ENCODE data around the gene ESYT2. TPM values are rescaled to one million over a fixed set of nuclear protein-coding genes. Genes with fewer than 3 reads are reported as not detected.
"Not testable (repeated sequence)": the region's sequence is repeated elsewhere in the genome, so short reads cannot be mapped to it uniquely, and the experiment has no call there.

ESYT2 gene
- total and polyA plus RNA-seq, 2 experiments from 2014 or later = 33.4 to 59.6 TPM

- 2% methylated on average over 47 of the region's 78 CpGs for WGBS (ENCODE audit: low lambda C conversion rate, missing lambda C conversion rate)
- no peaks in the 10 kb centered on the region for H3K4me1 ChIP-seq (ENCODE audit: insufficient read depth)
- H3K27ac ChIP-seq = peak within 1 kb of the TSS; percentile 79
- peaks cover 34% of the 10 kb centered on the region for H3K79me2 ChIP-seq
- TF ChIP-seq EZH2 (IDR thresholded peaks at IDR 0.05; ENCODE audit: borderline replicate concordance) (no peak), EZH2phosphoT487 (IDR thresholded peaks at IDR 0.05; ENCODE audit: low read depth, severe bottlenecking, unreplicated experiment) (no peak)
- TF ChIP-seq, protein P1, sequence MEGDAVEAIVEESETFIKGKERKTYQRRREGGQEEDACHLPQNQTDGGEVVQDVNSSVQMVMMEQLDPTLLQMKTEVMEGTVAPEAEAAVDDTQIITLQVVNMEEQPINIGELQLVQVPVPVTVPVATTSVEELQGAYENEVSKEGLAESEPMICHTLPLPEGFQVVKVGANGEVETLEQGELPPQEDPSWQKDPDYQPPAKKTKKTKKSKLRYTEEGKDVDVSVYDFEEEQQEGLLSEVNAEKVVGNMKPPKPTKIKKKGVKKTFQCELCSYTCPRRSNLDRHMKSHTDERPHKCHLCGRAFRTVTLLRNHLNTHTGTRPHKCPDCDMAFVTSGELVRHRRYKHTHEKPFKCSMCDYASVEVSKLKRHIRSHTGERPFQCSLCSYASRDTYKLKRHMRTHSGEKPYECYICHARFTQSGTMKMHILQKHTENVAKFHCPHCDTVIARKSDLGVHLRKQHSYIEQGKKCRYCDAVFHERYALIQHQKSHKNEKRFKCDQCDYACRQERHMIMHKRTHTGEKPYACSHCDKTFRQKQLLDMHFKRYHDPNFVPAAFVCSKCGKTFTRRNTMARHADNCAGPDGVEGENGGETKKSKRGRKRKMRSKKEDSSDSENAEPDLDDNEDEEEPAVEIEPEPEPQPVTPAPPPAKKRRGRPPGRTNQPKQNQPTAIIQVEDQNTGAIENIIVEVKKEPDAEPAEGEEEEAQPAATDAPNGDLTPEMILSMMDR (IDR thresholded peaks at IDR 0.05; ENCODE audit: poor library complexity) = no peak
- H2AFZ ChIP-seq = peak within 1 kb of the TSS; percentile 89
- H3K9me2 ChIP-seq (replicated peaks; ENCODE audit: insufficient read depth) = no peaks in the 10 kb centered on the region
- peak; percentile 100 for DNase-seq (ENCODE audit: low spot score)
- no peaks in the 10 kb centered on the region for H3K27me3 ChIP-seq
- peak within 1 kb of the TSS; percentile 82 for H3K4me3 ChIP-seq
- H4K20me1 ChIP-seq (ENCODE audit: insufficient read depth, poor library complexity, severe bottlenecking) = no peaks in the 10 kb centered on the region
- H3K36me3 ChIP-seq (replicated peaks; ENCODE audit: insufficient read depth, low read depth) = no peaks in the 10 kb centered on the region
- H3K9me3 ChIP-seq (ENCODE audit: low read depth) = no peaks in the 10 kb centered on the region
- H3K4me2 ChIP-seq = peak within 1 kb of the TSS; percentile 99
Observed at GRCh38 chr7:158704524-158705233, 124.6 kb downstream of the ESYT2 start, which contains the start of gene NCAPG2. TSS of gene NCAPG2 (minus strand) at chr7:158704804. CDS start at chr7:158701899, 2,905 bp downstream.

DNA sequence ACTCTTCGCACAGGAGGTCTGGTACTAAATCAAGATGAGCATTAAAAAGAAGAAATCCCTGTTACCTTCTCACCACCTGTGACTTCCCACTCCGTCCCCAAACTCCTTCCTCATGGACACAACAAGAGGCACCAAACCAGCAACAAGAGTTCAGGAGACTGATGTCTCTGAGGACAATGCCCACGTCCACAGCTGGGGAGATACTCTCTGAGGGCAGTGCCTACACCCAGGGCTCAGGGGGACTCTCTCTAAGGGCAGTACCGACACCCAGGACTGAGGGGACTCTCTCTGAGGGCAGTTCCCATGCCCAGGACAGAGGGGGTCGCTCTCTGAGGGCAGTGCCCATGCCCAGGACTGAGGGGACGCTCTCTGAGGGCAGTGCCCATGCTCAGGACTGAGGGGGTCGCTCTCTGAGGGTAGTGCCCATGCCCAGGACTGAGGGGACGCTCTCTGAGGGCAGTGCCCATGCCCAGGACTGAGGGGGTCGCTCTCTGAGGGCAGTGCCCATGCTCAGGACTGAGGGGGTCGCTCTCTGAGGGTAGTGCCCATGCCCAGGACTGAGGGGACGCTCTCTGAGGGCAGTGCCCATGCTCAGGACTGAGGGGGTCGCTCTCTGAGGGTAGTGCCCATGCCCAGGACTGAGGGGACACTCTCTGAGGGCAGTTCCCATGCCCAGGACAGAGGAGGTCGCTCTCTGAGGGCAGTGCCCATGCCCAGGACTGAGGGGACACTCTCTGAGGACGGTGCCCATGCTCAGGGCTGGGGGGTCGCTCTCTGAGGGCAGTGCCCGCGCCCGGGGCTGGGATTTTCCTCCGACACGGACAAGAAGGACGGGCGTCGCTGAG lies 125.4 kb downstream of the ESYT2 start:
- 28% methylated on average over 14 of the region's 23 CpGs for WGBS (ENCODE audit: low lambda C conversion rate, missing lambda C conversion rate)
- DNase-seq (ENCODE audit: low spot score); H4K20me1 ChIP-seq (ENCODE audit: insufficient read depth, poor library complexity, severe bottlenecking); H3K4me1 ChIP-seq (ENCODE audit: insufficient read depth); H3K27me3 ChIP-seq; H3K36me3 ChIP-seq (replicated peaks; ENCODE audit: insufficient read depth, low read depth); H3K9me2 ChIP-seq (replicated peaks; ENCODE audit: insufficient read depth); H3K9me3 ChIP-seq (ENCODE audit: low read depth): not testable (repeated sequence)
- peak overlapping the region; percentile 99 for H3K4me2 ChIP-seq
- peak overlapping the region; percentile 89 for H2AFZ ChIP-seq
- peaks cover 34% of the 10 kb centered on the region for H3K79me2 ChIP-seq
- peak overlapping the region; percentile 46 for H3K27ac ChIP-seq
- H3K4me3 ChIP-seq = peak overlapping the region; percentile 82

DNA sequence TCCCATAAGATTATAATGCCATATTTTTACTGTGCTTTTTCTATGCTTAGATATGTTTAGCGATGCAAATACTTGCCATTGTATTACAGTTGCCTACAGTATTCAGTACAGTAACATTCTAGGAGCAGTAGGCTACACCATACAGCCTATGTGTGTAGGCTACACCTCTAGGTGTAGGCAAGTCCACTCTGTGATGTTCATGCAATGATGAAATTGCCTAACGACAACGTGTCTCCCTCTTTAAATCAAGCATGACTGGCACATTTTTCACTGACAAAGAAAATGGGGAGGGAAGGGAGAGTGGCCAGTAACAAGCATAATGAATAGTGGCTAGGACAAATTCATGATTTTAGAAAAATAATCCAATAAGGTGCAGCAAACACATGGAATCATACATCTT lies 126.4 kb downstream of the ESYT2 start:
- H2AFZ ChIP-seq = no peak overlapping the region
- WGBS (ENCODE audit: low lambda C conversion rate, missing lambda C conversion rate) = 70% methylated on average over 3 of the region's 3 CpGs
- no peaks in the 10 kb centered on the region for H3K27me3 ChIP-seq
- peaks cover 40% of the 10 kb centered on the region for H3K79me2 ChIP-seq
- no peaks in the 10 kb centered on the region for H4K20me1 ChIP-seq (ENCODE audit: insufficient read depth, poor library complexity, severe bottlenecking)
- no peak overlapping the region for H3K27ac ChIP-seq
- no peaks in the 10 kb centered on the region for H3K9me3 ChIP-seq (ENCODE audit: low read depth)
- H3K9me2 ChIP-seq (replicated peaks; ENCODE audit: insufficient read depth) = no peaks in the 10 kb centered on the region
- no peak for TF ChIP-seq EZH2 (IDR thresholded peaks at IDR 0.05; ENCODE audit: borderline replicate concordance)
- no peak for TF ChIP-seq EZH2phosphoT487 (IDR thresholded peaks at IDR 0.05; ENCODE audit: low read depth, severe bottlenecking, unreplicated experiment)
- no peak overlapping the region for H3K4me3 ChIP-seq
- H3K4me2 ChIP-seq = peak overlapping the region; percentile 99
- no peak for DNase-seq (ENCODE audit: low spot score)
- no peaks in the 10 kb centered on the region for H3K4me1 ChIP-seq (ENCODE audit: insufficient read depth)
- H3K36me3 ChIP-seq (replicated peaks; ENCODE audit: insufficient read depth, low read depth) = no peaks in the 10 kb centered on the region

- no peak overlapping the region for H3K4me2 ChIP-seq
- H3K9me3 ChIP-seq (ENCODE audit: low read depth) = no peaks in the 10 kb centered on the region
- no peaks in the 10 kb centered on the region for H3K4me1 ChIP-seq (ENCODE audit: insufficient read depth)
- H3K36me3 ChIP-seq (replicated peaks; ENCODE audit: insufficient read depth, low read depth) = no peaks in the 10 kb centered on the region
- DNase-seq (ENCODE audit: low spot score) = no peak
- H2AFZ ChIP-seq = no peak overlapping the region
- WGBS (ENCODE audit: low lambda C conversion rate, missing lambda C conversion rate) = 57% methylated on average over 4 of the region's 4 CpGs
- no peak overlapping the region for H3K4me3 ChIP-seq
- TF ChIP-seq EZH2 (IDR thresholded peaks at IDR 0.05; ENCODE audit: borderline replicate concordance) = no peak
- no peak for TF ChIP-seq EZH2phosphoT487 (IDR thresholded peaks at IDR 0.05; ENCODE audit: low read depth, severe bottlenecking, unreplicated experiment)
- TF ChIP-seq, protein P1 (IDR thresholded peaks at IDR 0.05; ENCODE audit: poor library complexity) = no peak
- H3K27me3 ChIP-seq = no peaks in the 10 kb centered on the region
- peaks cover 40% of the 10 kb centered on the region for H3K79me2 ChIP-seq
- H3K27ac ChIP-seq = no peak overlapping the region
- H3K9me2 ChIP-seq (replicated peaks; ENCODE audit: insufficient read depth) = no peaks in the 10 kb centered on the region
- H4K20me1 ChIP-seq (ENCODE audit: insufficient read depth, poor library complexity, severe bottlenecking) = no peaks in the 10 kb centered on the region
Observed at GRCh38 chr7:158702196-158702595, 127.1 kb downstream of the ESYT2 start.

Measured in hepatocyte (in vitro differentiated cells).